Hepatocyte (in vitro differentiated cells): ENCODE results near the gene ITGB1.

ENCODE experiments used
- EZH2phosphoT487 ChIP-seq: fragments of 200-600 bp; sonication (generic); IDR thresholded peaks from one replicate; pipeline ENCODE4 v1.6.1; 2018; ENCODE audit warnings: antibody characterized with exemption, mild to moderate bottlenecking, low read depth, moderate library complexity; ENCODE audit not compliant: unreplicated experiment, severe bottlenecking
- TF ChIP-seq, protein P1 (sequence below): fragments of 200-600 bp; sonication (generic); IDR thresholded peaks from 2 replicates; pipeline ENCODE4 v1.5.1; 2016; ENCODE audit warnings: antibody characterized with exemption, mild to moderate bottlenecking; ENCODE audit not compliant: poor library complexity

DNA sequence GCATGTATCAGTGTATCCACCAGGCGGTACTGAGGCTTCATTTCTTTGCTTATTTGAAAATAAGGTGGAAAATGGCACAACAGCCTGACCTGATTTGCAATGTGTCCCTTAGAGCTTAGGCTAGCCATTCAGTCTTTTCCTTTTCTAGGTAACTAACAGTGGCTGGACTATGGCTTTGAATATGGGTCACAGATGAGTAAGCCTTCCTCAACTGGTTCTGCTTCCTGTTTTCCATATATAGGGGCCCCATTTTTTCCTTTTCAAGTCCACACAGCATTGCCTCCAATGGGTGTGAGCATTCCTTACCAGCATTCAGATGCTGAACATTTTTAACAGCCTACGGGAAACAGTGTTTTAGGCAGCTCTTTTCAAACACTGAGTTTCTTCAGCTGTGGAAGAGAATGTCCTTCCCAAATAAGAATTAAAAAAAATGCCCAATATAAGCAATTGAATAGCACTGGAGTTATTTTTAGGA, 3.9 kb upstream of the ITGB1 start:
- TF ChIP-seq, protein P1, sequence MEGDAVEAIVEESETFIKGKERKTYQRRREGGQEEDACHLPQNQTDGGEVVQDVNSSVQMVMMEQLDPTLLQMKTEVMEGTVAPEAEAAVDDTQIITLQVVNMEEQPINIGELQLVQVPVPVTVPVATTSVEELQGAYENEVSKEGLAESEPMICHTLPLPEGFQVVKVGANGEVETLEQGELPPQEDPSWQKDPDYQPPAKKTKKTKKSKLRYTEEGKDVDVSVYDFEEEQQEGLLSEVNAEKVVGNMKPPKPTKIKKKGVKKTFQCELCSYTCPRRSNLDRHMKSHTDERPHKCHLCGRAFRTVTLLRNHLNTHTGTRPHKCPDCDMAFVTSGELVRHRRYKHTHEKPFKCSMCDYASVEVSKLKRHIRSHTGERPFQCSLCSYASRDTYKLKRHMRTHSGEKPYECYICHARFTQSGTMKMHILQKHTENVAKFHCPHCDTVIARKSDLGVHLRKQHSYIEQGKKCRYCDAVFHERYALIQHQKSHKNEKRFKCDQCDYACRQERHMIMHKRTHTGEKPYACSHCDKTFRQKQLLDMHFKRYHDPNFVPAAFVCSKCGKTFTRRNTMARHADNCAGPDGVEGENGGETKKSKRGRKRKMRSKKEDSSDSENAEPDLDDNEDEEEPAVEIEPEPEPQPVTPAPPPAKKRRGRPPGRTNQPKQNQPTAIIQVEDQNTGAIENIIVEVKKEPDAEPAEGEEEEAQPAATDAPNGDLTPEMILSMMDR = no peak
- TF ChIP-seq EZH2phosphoT487 = no peak
